ENCODE measurements around the gene MIS12.

The MIS12 gene

DNA sequence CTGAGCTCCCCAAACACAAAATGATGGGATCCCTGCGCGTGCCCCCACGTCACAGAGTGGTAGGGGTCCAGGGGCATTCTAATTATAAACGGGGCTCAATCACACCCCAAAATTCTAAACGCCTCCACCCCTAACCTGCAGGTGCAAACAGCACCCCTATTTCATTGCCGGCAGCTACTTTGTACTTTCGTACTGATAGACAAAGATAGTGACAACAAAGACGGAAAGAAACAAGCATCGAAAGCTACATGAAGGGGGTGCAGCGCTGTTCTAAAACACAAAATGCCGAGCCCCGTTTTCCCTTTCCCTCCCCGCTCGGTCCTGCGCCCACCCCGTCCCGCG is 13.9 kb downstream of the MIS12 start:
- DNase-seq, result no peak

DNA sequence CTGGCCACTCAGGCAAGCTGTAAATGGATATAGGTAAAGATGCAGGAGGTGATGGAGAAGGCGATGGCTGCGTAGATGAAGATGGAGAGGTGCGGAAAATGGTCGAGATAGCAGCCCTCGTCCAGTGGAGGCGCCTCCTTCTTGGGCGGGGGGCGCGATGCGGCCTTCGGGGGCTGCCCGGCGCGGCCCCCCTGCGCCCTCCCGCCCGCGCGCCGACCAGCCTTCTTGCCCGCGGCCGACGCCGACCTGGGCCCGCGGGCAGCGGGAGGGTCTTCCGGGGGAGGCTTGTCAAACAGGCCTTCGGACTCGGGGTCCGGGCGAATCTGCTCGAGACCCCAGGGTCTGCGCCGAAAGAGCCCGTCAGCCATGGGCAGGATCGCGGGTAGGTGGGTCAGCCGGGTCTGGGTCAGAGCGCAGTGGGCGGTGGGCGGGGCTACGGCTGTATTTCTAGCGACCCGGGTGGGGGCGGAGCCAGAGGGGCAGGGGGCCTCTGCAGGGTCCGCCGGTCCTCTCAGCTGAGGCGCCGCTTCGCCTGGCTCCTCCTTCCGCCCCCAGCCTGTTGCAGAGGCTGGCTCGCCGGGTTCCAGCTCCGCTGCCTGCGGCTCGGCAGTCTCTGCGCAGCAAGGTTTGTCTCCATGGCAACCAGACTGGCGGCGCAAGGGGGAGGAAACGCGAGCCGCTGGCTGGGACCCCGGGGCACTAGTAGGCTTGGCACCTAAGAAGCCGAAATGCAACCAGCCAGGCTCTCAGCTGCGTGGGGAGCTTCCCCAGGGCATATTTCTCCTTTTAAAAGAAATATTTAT is 14.4 kb downstream of the MIS12 start:
- DNase-seq, result peak; percentile 84 to 88

DNA sequence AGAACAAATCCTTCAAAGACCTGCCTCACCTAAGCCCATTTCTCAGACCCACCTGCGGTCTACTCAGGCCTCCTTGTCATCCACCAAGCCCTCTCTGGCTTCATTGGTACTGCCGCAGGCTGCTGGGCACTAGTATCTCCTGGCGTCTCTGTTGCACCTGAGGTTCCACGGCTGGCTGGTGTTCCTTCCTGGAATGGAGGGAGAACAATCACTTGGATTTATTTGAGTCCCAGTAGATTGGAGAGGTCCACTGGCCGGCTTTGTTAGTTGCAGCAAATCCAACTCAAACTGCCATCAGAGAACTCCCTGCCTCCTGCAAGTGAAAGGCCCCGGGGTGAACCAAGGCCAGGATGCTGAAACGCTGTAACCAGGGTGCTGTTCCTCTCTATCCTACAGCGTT is 15.3 kb downstream of the MIS12 start:
- no peak for DNase-seq

DNA sequence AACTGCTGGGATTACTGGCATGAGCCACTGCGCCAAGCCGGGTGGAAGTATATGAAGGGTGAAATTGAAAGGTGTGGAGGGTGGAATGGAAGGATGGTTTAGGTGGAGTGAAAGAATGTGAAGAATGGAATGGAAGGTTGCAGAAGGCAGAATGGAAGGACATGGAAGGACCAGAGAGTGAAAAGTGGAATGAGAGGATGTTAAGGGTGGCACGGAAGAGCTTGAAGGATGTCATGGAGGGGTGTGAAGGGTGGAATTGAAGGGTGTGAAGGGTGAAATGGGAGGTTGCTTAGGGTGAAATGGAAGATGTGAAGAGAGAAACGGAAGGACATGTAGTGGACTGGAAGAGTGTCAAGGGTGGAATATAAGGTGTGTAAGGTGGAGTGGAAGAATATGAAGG is 16.2 kb downstream of the MIS12 start:
- no peak for DNase-seq

DNA sequence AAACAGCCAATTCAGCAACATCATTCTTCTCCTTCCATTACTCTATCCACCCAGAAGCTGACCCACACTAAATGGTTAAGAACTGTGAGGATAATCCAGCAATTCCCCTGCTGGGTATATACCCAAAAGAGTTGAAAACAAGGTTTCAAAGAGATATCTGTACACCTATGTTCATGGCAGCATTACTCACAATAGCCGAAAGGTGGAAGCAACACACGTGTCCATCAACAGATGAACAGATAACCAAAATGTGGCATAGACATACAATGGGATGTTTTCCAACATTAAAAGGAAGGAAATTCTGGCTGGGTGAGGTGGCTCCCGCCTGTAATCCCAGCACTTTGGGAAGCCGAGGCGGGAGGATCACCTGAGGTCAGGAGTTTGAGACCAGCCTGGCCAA is 19.9 kb downstream of the MIS12 start:
- no peak for DNase-seq

DNA sequence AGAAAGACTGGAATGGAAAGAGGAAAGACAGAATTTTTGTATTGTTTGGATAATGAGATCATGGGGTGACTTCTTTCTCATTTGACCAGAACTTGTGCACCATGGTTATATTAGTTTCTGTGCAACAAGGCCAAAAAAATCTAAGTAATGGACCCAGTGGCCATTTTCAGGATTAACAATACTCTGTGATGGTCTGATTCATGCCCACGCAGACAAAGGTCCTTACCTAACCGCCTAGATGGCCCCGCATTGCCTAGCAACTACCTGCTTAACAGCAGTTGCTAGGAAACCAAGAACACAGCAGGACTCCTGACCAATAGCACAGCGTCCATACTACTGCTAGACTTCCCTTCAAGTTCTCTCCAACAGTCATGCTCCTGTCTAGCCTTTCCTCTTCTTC is 22.4 kb downstream of the MIS12 start:
- no peak for DNase-seq

DNA sequence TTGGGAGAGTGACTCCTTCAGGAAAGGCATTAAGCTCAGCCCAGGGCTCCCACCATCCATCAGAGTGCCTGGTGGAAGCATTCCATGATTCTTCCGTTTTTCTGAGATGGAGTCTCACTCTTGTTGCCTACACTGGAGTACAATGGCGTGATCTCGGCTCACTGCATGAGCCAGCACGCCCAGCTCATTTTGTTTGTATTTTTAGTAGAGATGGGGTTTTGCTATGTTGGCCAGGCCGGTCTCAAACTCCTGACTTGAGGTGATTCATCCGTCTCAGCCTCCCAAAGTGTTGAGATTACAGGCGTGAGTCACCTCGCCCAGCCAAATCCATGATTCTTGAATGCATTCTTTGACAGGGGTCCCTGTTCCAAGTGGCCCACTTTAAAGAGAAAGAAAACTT is 23.1 kb downstream of the MIS12 start:
- no peak for DNase-seq

DNA sequence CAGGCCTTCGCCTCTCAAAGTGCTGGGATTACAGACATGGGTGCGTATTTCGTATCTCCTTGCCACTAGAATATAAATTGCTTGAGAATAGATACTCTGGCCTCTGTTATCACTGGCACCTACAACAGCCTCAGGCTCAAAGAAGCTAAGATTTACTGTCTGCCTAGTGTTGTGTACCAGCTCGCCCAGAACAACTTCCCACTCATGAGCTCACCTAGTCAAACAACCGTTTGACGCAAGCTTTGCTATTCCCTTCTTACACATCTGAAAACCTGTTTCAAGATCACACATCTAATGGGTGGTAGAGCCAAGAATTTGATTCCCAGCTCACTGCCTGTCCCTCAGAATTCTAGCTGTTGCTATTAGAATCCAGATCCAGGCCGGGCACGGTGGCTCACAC is 24.4 kb downstream of the MIS12 start:
- DNase-seq, result no peak

DNA sequence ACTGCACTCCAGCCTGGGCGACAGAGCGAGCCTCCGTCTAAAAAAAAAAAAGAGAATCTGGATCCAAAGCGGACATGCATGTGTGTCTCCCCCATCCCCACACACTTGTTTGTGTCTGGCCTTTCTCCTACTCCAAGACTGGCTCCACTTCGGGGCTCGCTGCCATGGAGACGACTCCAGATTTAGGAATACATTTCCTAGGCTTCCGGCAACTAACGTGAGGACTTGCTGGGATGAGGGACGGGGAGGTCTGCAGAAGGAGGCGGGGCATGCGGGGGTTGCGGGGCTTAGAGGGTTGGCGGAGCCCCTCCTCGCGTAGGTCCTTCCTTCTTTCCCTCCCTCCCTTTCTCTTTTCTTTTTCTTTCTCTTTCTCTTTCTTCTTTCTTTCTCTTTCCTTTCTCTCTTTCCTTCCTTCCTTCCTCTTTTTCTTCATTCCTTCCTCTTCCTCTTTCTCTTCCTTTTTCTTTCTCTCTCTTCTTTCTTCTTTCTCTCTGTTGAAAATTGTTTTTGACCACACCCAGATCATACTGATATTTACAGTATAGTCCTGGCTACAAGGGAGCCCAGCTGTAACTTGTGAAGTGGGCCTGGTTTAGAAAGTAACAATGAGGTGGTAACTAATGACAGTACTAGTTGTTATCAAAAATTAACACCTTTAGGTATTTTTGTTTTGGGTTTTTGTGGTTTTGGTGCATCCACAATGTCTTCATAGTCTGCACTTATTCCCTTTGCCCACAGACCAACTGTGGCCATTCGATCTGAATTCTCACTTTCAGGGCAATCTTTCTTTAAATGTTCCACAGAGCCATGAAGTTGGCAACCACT is 25.2 kb downstream of the MIS12 start:
- no peak for DNase-seq

DNA sequence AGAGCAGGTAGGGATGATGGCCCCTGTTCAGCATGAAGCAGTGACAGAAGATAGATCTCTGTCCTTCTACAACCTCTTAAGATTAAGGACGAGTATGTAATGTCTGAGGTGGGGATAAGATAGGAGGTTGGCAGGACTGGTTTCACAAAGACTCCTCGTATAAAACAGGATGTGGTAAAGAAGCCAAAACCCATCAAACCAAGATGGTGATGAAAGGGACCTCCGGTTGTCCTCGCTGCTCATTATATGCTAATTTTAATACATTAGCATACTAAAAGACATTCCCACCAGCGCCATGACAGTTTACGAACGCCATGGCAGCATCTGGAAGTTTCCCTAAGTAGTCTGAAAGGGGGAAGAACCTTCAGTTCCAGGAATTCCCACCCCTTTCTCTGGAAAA is 27.3 kb downstream of the MIS12 start:
- peak in 1 of 2 donors; percentile 41 for DNase-seq

DNA sequence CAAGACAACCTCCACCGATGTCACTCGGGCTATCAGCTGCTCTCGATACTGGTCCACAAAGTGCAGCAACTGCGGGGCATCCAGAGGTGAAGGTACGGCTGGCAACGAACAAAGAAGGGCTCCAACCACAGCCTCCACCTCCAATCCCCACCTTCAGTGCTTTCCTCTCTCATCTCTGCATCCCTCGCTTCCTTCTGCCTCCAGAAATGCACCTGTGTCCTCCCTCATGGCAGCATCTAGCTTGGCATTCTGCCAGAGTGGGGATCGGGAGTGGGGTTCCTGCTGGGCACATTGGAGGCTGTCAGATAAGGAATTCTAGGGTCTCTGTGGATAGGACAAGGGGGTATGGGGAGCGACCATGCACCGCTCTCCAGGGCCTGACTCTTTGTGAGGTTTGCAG is 28.6 kb downstream of the MIS12 start:
- DNase-seq, result no peak

DNA sequence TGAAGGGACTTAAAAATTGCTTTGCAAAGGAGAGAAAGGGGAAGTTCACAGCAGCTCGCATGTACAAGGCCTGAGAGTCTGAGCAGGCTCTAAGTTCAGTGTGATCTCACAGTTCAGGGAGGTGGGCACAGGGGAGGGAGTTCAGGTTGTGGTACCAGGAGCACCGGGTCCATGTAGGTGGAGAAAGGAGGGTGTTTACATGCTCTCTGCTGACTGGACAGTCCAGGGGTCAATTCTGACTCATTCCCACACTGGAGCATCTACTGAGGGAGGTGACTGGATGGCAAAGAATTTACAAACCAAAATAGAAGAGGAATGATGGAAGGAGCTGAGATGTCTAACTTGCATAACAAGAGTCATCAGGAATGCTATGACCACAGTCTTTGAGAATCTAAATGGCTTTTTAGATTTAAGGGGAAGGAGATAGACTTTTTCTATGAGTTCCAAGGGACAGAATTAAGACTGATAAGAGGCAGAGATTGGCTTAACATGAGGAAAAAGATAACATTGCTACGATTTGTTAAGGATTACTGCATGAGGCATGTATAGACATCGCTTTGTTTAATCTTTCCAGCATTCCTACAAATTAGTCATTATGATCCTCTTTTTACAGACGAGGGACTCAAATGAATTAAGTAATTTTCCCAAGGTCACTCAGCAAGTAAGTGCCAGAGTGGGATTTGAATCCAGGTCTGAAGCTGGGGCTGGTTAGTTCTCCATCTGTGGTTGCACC is 29.9 kb downstream of the MIS12 start:
- DNase-seq, result no peak

DNA sequence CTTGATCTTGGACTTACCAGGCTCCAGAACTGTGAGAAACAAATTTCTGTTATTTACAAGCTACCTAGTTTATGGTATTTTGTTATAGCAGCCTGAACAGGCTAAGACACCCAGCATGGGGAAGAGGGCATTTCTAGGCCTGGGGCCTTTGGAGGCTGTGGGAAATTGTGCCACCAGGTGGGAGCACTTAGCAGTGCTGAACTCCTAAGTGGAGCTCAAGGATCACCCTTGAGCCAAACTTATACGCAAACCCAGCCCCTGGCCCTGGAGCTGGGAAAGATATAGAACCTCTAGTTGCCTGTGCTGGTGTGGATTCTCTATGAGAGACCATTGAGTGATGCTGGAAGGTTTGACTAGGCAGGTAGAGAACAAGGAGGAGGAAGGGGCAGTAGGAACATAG is 36.1 kb downstream of the MIS12 start:
- DNase-seq, result no peak

DNA sequence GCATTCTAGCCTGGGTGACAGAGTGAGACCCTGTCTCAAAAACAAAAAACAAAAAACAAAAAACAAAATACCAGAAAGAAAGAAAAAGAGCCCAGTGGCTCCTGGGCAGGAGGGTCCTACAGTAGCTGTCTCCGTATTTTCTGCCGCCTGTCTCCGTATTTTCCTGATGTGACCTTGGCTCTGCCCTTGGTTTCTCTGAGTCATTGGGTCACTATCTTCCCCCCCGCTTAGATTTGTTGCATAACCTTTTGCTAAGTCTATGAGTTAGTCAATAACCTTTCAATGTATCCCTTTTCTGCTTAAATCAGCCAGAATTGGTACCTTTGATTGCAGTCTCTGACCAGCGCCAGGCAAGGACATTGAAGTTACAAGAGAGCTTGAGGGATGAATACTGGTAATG is 36.9 kb downstream of the MIS12 start:
- no peak for DNase-seq

DNA sequence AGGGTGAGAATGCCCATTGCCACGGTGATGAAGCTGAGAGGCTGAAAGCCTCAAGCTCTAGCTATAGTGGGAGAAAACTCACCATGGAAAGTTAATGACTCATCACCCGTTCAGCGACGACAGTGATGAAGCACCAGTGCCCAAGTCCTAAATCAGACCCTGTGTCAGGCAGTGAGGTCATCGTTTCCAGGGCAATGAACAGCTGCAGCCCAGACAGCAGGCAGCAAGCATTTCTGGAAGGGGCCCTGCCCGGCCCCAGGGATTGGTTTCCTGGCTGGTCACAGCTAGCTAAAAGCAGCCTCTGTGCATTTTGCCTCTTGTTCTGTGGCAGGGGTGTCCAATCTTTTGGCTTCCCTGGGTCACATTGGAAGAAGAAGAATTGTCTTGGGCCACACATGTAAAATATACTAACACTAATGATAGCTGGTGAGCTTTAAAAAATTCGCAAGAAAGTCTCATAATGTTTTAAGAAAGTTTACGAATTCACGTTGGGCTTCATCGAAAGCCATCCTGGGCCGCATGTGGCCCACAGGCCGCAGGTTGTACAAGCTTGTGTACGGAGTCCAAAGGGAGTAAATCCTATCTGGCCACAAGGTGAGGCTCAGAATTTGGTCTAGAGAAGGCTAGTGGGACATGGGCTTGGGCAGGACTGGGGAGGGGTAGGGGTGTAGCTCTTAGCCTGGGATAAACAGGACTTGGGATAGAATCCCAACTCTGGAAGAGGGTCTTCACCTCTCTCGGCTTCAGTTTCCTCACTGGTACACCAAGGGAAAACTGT is 40.6 kb downstream of the MIS12 start:
- no peak for DNase-seq

DNA sequence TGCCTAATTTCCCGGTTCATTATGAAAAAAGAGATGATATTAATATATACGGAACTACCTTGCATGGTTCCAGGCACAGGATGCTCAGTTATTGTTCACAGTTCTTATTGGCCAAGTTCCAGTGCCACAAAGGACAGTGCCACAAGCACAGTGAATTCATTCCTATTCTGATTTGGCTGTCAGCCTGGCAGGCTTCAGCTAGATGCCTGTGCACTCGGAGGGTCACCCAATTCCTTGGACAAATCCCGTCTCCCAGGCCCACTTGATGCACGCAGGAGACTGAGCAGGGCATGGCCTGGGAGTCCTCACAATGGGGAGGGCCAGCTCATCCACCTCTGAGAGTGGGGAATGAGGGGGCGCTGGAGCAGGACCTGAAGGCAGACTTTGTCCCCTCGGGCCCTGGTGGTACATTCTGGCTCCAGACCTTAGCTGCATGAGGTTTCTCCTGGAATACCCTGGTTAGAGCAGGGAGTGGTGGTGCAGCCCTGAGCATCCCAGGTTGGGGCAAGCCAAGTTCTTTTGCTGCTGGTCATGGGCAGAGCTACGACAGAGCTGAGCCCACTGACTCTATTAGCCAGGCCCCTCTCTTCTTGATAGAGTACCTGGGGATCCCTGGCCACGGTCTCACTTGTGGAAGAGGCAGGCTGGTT is 41.4 kb downstream of the MIS12 start:
- DNase-seq, result no peak

DNA sequence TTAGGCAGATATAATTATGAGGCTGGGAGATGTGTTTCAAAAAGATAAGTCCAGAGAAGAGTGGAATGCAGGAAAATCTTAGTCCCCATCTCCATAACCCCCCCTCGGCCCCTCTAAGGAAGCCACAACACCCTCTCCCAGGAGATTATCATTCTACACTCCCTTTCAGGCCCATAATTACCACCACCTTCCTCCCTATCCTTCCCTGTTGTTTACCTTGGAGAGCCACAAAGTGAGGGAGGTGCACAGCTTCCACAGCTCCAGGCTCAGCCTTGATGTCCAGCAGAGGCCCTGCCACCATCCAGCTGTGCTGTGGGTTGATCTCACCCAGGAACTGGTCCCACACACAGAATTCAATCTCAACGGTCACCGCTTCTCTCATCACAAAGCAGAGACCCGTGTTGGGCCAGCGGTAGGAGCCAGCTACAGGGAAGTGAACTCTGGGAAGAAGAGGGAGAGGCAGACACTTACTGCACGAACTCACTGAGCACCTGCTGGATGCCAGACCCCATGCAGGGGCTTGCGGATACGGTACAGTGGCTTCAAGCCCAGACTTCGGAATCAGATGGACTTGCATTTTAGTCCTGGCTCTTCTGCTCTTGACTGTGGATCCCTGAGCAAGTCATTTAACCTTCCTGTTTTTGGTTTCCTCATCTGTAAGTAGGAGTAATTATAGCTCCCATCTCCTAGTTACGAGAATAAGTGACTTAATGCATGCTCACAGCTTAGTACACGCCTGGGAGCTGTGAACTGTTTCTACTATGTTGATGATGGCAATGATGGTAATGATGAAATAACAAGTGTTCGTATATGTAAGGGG is 44.1 kb downstream of the MIS12 start:
- DNase-seq, result no peak

DNA sequence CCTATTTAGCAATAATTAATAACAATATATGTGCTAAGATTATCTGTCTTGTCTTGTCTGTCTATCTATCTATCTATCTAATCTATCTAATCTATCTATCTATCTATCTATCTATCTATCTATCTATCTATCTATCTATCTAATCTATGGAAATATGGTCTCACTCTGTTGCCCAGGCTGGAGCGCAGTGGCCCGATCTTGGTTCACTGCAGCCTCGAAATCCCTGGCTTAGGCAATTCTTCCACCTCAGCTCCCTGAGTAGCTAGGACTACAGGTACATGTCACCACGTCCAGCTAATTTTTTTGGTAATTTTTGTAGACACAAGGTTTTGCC is 44.7 kb downstream of the MIS12 start:
- DNase-seq, result no peak

DNA sequence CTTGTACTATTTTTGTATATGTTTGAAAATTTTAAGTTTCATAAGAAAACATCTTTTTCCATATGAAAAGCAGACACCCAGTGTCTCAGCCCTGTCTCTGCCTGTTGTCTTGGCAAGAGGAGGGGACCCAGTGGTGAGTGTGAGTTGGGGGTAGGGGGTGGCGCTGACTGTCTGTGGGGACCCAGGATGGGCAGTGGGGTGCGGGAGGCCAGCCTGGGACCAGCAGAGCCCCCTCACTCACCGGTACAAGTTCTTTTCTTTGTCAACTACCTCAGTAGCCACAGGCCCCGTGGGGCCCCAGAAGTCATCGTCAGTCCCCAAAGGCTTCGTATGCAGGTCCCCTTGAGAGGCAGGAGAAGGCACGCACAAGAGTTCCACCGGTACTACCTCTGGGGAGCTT is 46.2 kb downstream of the MIS12 start:
- no peak for DNase-seq

DNA sequence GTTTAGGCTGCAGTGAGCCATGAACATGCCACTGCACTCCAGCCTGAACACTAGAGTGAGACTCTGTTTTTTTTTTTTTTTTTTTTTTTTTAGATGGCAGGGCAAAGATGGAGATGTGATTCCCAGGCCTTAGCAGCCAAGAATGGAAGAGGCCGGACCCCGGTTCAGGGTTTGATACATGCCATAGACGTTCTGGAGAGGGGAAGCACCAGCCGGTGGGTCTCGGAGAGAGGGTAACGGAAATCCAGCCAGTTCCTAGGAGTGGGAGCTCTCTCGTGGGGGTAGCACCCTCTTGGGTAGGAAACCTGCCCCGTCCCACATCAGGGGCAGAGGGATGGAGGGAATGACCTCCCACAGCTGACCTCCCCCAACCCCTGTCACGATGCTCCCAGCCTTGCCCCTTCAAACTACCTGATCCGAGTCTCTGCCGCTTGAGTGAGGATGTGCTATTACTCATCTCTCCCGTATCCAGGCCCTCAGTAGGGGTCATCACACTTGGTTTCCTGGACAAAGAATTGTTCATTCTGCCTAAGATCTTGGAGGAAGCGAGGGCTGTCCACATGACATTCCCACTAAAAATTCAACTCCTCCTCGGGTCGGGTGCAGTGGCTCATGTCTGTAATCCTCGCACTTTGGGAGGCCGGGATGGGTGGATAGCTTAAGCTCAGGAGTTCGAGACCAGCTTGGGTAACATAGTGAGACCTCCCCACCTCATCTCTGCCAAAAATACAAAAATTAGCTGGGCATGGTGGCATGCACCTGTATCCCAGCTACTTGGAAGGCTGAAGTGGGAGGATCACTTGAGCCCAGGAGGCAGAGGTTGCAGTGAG is 47.3 kb downstream of the MIS12 start:
- no peak for DNase-seq

DNA sequence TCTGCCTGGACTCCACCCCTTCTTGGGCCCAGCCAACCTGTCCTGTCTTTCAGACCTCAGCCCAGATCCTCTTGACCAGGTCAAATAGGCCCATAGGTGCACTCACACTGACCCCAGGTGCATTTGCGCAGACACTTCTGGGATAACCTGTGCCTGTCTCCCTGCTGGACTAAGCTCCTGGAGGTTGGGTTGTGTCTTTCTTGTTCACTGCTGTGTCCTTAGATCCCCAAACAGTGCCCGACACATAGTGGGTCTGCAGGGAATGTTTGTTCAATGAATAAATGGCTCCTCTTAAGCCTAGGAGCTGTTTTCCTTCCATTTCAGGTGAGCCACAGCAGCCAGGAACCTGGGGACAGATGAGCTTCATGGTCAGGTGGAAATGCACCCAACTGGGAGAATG is 49.1 kb downstream of the MIS12 start:
- DNase-seq, result no peak

Data from CD4-positive, alpha-beta T cell treated with Interleukin-1 beta for 1 hour (primary cell).